GM18520 (cell line): ENCODE data around the gene RHCE.
A peak's percentile ranks its signal among the peaks of the same experiment; 100 is the strongest.
"Not testable (repeated sequence)": the region's sequence is repeated elsewhere in the genome, so short reads cannot be mapped to it uniquely, and the experiment has no call there.

Source experiments
- ATAC-seq: cut with Tn5 transposase; IDR thresholded peaks from one replicate; pipeline ENCODE4 v1.9.1; 2021; ENCODE audit not compliant: unreplicated experiment

The RHCE gene

DNA sequence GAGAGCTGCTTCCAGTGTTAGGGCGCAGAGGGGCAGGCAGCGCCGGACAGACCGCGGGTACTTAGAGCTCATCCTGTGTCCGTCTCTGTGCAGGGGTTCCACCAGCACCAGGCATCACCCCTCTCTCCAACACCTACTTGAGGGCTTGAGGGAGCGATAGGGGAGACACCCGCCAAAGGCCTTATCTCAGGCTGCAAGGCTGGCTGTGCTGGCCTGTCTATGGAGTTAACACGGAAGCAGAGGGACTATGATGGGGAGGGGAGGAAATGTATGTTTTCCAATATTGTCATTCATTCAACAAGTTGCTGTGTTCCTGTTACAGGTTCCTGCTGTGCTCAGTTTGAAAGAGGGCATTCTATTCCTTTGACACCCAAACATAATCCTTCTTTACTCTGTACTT lies at the start of gene RHCE:
Gene RHCE, minus strand, starts transcription at position 111 of the 400 bp plus-strand sequence. Its CDS starts 39 bp downstream, at position 72.
- ATAC-seq: not testable (repeated sequence)

DNA sequence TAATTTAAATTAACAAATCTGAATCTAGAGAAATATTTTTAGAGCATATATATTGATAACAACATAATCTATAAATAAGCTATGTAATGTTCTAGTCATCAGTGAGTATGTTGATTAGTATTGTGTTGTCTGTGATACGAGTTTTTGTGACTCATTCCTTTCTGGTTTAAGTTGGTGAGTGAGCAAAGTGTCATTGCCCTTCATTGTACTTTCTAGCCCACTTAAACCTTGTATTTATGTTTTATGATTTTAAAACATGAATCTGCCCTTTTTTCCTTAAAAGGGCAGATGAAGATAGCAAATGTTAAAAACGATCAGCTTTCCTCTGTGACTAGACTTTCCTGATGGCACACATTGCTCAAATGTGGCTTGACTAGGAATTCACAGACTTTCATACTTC lies 48.6 kb upstream of the RHCE start:
- no peak for ATAC-seq

DNA sequence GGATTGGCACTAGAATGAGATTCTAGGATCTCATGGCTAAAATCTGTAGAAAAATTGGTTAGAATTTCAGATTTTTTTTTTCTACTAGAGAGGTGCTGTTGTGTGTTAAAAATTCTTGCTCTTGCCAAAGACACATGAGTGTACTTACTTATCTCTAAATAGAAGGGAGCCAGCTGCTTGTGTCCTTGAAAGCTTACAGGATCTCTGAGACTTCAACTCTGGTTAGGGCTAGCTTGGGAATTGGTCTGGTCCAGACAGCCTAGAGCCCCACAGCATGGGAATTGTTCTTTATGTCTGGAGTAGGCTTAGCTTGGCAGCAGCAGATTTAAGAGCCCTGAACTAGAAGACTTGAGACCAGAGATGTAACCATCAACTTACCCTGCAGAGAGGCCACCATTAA lies 47.4 kb upstream of the RHCE start:
- no peak for ATAC-seq

DNA sequence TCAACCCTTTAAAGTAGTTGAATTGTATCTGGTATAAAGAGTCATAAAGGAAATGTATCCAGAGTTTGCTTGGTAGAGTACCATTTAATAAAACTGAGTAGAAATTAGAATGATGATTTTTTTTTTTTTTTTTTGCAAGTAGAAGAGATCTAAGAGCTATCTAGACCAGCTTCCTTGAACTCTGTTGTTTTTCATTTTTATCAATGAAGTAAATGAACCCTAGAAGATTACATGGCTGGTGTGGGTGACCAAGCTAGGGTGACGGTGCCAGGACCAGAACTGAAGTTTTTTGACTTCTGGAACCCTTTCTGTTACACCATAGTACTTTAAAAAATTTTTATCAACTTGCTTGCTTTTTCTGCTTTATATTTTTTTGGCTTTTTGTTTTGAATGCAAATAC lies 47.0 kb upstream of the RHCE start:
- ATAC-seq: no peak

DNA sequence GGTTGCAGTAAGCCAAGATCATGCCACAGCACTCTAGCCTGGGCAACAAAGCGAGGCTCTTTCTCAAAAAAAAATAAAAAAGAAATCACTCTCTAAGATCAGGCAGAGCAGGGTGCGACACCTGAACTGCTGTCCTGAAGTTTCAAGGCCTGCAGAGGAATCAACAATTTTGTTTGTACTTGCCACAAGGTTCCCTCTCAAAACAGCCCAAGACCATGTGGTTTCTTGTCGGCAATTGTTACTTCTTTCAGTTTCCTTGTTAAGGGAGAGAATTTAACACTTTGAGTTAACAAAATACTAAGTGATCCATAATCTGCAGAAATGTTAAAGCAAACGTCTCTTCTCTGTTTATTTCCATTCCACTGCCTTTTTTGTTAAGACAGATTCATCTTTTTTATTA lies 46.6 kb upstream of the RHCE start:
- no peak for ATAC-seq

DNA sequence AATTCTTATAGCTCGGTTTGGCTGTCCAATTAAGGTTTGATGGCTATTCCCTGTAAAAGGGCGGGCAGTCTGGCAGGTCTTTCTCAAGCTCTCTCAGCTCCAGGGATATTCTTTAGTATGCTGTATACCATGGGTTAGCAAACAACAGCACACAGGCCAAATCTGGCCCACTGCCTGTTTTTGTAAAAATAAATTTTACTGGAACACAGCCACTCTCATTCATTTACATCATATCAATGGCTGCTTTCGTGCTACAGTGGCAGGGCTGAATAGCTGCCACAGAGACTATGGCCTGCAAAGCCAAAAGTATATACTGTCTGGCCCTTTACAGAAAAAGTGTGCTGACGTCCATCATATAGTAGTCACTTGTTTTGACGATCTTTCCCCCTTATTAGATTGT lies 42.1 kb upstream of the RHCE start:
- ATAC-seq: no peak

DNA sequence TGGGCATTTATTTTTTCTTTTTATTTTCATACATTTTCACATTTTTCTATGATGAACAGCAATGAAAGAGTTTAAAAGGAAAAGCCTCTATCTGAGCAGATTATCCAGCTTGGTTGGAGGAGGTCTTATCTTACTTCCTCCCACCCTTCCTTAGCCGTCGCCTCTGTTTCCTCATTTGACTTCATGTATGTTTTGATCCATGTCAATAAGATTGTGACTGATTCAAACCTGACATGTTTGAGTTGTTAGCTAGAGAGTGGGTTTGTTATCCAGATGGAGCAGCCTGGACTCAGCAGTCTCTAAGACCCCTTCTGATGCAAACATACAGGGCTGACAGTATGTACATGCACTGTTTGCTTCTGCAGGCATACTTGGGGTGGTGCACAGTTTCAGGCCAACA lies 41.2 kb upstream of the RHCE start:
- no peak for ATAC-seq

DNA sequence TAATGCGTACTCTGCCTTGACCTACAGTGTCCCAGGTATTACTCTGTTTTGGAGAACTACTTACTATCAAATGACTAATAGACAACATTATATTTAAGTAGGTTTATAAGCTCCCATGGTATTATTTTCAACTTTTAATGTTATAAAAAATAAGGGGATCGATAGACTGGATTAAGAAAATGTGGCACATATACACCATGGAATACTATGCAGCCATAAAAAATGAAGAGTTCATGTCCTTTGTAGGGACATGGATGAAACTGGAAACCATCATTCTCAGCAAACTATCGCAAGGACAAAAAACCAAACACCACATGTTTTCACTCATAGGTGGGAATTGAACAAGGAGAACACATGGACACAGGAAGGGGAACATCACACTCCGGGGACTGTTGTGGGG lies 40.2 kb upstream of the RHCE start:
- ATAC-seq: not testable (repeated sequence)

DNA sequence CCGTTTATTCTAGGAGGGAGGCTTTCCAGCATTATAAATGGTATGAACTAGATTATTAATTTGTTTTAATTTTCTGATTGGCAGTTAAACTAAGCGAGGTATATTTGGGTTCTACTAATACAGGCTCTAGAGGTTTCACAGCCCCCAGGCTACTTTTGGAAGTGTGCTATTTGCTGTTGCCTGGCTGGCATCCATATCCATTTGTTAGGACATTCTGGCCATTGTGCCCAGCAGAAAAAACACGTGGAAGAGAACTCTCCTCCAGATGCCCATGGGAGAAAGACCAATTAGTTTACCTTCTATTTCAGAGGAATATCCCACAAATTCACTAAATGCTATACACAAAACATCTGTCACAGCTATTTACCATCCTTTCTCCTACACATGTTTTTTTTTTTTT lies 39.4 kb upstream of the RHCE start:
- no peak for ATAC-seq

DNA sequence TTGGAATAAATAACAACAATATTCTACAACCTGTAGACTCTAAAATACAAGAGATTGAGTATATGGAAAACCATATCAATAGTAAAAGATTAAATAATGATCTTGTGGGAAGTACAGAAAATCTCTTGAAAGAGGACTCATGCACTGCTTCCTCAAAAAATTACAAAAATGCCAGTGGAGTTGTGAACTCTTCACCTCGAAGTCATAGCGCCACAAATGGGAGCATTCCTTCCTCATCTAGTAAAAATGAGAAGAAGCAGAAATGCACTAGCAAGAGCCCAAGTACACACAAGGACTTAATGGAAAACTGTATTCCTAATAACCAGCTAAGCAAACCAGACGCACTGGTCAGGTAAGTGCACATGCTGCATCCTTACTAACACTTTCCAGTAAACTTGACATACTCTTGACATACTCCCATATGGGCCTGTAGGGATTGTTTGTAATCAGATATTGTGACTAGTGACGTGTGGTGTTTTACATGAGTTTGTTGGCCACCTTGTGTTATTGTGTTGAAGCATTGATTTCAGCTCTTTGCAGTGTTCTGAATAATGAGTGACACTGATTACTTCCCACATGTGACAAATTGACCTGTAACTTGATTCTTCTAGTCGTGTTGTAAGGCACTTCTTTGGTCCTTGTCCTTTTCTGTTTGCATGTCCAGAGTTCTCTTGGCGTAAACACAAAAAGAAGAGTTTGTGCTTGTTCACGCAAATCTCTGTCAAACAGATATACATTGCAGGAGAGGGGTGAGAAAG lies 38.1 kb upstream of the RHCE start:
- no peak for ATAC-seq

DNA sequence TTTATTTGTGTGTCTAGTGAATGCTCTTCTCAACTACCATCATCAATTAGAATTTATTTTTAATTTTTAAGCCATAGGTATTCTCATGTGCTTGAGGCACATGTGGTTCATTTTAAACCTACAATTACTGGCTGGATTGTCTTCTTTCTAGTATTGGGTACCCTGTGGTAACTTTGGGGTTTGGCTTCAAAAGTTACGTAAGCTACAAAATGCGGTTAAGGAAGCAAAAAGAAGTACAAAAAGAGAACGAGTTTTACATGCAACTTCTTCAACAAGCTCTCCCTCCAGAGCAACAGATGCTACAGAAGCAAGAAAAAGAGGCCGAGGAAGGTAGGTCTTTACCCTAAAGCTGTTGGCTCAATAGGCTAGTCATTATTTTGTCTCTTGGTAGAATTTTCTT lies 35.9 kb upstream of the RHCE start:
- ATAC-seq: no peak

DNA sequence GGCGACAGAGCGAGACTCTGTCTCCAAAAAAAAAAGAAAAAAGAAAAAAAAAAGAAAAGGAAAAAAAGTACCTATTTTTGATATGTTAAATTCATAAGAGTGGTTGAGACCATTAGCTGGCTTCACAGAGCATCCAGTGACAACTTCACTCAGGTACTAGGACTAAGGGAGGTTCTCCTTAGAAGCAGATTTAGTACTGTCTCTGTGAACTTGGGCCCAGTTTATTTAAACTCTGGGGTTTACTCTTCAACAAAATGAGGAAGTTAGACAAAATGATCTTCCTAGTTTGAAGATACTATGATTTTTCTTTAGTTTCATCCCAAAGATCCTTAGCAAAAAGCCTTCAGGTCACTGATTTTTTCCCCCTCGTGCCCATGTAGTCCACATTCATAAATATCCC lies 31.3 kb upstream of the RHCE start:
- ATAC-seq: no peak

DNA sequence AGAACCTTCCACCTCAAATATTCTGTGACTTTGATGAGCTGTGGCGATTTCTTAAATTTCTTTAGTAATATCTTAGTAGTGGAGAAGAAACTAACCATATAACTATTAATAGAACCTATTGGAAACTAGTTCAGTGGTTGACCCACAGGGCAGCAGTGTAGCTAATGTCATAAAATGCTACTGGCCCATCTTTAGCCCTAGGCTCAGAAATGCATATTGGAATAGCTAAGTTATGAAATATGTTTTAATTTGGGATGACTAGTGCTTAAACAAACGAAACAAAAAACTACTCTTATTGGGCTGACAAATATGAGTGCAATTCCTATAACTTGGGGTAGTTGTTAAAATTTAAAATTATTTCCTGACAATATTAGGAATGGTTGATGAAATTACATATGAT lies 30.3 kb upstream of the RHCE start:
- no peak for ATAC-seq

DNA sequence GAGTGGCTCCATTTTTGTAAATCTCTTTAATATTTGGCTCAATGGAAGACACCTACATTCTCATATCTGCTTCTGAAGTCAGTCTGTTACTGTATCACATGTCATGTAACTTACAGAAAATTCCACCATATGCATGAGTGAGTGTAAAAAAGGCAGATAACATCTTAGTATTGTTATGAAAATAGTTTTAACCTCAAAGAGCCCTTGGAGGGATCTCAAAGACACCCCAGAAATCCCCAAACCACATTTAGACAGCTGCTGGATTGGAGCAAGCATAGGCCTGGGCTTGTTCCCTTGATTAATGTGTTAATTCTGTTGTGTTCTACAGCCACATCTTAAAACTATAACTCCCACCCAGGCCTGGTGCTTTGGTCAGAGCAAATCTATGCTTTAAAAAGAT lies 26.9 kb upstream of the RHCE start:
- ATAC-seq: peak; percentile 73

DNA sequence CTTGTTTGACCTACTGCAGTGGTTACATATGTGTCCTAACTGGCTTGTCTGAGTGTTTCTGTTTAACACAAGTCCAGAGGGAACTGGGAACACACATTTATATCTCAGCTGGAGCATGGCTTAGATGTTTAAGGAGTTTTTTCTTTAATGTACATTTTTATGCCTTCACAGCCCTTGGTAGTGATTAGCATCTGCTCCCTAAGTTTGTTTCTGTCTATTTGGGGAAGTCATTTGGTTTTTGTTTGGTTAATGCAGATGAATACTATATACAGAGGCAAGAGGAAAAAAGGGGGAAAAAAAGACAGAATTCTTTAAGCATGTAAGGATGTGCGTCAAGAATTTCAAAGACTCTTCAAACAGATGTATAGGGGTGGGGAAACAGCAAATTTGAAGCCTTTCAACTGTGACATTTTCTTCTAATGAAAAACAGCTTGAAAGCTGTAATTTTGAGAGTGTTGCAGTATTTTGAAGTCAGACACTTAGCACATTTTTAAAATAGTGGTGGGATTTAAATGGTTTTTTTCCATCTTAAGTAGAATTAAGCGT lies 25.4 kb upstream of the RHCE start:
- ATAC-seq: no peak

DNA sequence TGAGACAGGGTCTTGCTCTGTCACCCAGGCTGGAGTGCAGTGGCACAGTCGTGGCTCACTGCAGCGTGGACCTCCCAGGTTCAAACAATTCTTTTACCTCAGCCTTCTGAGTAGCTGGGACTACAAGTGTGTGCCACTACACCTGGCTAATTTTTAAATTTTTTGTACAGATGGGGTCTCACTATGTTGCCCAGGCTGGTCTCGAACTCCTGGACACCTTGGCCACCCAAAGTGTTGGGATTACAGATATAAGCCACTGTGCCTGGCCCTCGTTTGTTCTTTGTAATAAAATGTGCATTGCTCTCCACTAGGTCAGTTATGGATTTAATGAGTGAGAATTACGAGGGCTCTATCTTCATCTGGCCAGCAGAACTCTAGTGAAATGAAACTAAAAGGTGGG lies 24.0 kb upstream of the RHCE start:
- not testable (repeated sequence) for ATAC-seq

DNA sequence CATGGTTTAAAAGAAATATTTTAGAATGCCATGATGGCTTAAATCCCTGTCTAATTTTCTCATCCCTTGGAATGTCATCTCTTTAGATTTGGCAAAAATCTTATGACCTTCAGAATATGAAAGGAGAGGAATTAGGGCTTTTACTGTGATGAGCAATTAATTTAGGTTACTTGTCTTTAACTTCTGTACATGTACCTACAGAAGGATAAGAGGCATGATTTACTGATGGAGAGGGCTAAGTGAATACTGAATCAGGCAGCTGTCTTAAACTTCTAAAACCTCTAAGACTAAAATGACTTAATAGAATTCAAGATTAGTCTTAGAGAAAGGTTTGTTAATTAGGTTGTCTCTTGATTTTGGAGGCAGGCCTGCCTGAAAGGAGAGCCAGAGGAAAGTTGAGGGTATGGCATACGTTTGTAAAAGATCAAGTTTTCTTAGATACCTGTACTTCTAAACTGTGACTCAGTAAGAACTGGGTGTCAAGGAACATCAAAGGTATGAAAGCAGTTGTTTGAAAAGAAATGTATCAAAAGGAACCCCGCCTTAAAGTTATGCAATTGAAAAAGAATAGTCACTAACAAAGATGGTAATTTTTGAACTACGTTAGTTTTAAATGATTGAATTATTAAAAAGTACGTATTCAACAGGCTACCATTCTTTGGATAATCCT lies 22.5 kb upstream of the RHCE start:
- no peak for ATAC-seq

DNA sequence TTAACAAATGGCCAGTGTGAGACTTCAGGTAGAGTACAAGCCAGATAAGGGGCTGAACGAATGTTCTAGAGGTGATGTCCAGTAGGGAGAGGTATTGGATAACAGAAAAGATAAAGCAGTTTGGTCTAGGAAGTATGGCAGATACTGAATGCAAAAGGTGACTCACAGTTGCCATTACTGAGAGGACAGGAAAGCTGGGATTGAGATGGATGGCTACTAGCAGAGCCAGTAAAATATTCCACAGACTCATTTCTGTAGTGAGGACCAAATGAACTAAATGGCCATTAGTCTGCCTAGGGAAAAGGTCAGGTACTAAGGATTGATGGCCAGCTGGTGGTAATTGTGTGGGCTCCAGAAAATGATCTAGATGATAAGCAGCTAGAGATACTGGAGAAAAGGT lies 21.6 kb upstream of the RHCE start:
- ATAC-seq: no peak

DNA sequence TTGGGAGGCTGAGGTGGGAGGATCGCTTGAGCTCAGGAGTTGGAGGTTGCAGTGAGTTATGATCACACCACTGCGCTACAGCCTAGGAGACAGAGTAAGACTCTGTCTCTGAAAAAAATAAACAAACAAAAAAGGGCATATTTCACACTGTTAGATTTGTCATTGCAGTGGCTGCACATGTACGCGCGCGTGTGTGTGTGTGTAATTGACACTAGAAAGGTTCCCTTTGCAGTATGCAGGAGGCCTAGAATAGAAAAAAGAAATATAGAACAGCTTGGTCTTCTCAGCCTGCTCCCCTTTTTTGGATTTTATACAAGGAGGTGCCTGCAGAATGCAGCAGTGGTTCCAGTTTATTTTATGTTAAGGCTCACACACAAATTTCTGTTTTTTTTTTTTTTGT lies 18.7 kb upstream of the RHCE start:
- ATAC-seq: no peak

DNA sequence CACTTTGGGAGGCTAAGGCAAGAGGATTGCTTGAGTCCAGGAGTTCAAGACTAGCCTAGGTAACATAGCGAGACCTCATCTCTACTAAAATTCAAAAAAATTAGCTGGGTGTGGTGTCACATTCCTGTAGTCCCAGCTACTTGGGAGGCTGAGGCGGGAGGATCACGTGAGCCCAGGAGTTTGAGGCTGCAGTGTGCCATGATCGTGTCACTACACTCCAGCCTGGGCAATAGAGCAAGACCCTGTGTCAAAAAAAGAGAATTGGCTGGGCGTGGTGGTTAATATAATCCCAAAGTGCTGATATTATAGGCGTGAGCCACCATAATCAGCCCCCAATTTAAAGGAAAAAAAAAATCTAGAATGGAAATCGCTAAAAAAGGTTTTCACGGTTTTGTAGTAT lies 17.0 kb upstream of the RHCE start:
- ATAC-seq: no peak

DNA sequence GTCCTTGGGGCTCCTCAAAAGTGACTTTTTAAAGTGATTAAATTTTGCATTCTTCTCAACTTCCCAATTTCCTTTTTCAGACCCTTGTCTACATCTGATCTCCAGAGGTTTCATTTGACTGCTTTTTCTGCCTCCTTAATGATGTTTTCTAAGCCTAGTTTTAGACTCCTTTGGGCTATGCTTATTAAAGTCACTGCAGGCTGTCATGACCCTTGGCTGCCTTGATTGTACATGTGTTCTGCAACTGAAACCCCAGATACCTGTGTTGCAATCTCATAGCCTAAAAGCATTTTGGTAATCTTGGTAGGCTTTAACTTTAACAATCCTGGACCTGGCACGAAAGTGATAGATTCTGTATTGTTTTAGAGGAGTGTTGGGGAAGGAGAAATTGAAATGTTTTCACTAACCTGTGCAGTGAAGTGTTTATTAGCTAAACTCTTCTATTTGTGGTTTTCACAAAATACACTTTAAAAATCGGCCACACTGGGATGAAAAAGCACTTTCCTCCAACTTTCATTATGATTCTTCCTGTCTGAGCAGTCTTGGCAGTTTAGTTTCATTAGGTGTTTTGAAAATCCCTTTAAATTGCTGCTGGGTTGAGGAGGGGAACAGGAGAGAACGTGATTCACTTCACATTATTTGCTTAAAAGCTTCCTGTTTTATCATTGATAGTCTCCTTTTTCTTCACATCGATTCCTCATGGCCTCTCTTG lies 14.9 kb upstream of the RHCE start:
- no peak for ATAC-seq
